T-helper 9 cell (primary cell): ENCODE measurements around the gene APOO.

ENCODE experiments used
- DNase-seq: peaks from one replicate; pipeline ENCODE4 v3.0.0-alpha.2; 2020

APOO gene

GRCh38 chrX:23857363-23857762, 50.4 kb downstream of the APOO start:
- no peak for DNase-seq

GRCh38 chrX:23855569-23855968, 52.2 kb downstream of the APOO start:
- DNase-seq = no peak

DNA sequence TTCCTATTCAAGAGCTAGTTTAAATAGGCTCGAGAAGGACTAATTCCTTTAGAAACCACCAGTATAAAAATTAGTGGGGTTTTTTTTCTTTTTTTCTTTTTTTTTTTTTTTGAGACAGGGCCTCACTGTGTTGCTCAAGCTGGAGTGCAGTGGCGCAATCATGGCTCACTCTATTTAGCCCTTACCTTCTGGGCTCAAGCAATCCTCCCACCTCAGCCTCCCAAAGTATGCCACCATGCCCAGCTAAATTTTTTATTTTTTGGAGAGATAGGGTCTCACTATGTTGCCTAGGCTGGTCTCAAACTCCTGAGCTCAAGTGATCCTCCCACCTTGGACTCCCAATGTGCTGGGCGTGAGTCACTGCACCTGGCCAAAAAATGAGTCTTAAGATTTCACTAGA, 52.8 kb downstream of the APOO start:
- no peak for DNase-seq

DNA sequence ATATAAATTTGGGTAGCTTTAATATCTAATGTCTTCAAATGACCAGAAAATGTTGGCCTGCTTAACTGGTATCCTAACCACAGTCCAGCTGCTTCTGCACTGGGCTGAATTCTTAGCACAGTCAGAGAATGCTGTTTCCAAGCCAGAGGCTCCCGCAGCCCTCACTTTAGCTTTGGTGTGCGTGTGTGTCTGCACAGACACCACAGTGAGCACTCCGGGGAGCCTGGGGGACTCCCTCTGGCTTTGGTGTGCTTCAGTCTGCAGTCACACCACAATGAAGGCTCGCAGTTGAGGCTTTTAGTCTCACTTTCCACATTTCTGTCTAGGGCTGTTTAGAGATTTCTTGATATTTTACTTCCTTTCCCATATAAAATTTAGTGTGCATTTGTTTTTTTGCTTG, 53.6 kb downstream of the APOO start:
- DNase-seq = no peak

DNA sequence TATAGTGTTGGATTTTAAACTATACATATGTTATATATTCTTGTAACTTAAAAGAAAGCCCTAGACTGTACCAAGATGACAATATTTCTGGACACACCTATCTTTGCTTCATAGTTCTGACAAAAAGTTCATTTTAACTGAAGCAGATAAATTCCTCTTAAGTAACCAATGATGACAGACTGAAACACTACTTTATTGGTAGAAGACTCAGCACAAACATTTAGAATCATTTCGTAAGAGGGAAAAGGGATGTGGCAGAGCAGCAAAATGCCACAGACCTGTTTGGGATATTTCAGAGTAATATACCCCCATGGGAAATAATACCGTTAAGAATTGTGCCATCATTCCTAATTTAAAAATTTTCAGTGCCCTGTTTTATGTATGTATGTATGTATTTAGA, 56.2 kb downstream of the APOO start:
- no peak for DNase-seq

DNA sequence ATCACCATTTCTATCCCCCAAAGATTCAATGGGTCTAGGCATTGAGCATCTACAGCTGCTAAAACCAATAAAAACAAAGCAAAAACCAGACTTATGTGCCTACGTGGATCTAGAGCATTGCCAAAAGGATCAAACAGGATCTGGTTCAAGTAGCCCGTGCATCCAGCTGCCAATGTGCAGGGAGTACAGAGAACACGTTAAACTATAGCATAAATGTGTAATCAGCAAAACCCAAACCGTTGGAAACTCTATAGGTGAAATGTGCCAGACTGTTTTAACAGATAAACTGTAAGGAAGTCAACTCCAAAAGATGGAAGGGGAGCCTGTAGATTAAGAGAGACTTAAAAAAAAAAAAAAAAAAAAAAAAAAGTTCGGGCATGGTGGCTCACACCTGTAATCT, 58.5 kb downstream of the APOO start:
- DNase-seq = no peak

GRCh38 chrX:23845351-23845817, 62.4 kb downstream of the APOO start:
- DNase-seq = no peak

DNA sequence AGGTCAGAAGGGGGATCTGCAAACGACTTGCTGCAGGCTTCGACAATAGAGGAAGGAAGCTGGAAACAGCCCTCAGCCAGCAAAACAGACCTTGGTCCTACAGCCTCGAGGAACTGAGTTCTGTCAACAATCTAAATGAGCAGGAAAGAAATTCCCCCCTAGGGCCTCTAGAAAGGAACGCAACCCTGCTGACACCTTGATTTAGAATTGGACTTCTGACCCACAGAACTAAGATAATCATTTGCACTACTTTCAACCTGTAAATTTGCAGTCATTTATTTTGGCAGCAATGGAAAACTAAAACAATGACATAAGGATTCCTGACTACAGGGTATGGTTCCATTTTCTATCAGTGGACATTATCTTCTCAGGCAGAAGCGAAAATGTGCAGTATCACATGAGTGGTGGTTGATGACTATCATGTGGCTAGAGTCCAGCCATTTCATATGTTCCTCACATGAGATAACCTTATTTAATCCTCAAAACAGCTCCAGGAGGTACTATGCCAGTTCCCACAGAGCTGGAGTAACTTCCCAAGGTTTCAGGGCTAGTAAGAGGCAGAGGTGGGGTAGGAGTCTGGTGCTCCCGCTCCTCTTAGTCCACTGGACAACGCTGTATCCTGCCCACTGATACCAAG, 63.1 kb downstream of the APOO start:
- no peak for DNase-seq

- DNase-seq = no peak
Measured at GRCh38 chrX:23841847-23842522, 65.8 kb downstream of the APOO start.

DNA sequence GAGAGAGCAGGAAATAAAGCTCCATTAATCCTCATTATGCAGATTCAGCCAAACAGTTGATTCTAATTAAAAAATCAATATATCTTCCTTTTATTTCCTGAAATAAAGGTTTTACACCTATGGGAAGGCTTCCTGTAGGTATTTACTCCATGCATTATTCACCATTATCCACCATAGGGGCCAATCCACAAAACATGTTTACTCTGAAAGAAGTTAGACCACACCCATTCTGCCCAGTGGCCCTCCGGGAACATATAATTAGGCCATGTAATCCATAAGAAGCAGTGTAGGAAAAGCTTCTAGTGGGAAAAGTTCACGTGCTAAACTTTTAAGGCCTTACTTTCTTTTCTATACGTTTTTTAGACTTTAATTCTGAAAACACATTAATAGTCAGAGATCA, 67.1 kb downstream of the APOO start:
- no peak for DNase-seq

- DNase-seq = no peak
Measured at GRCh38 chrX:23838953-23839352, 68.8 kb downstream of the APOO start.

- DNase-seq = no peak
Measured at GRCh38 chrX:23832721-23833120, 75.0 kb downstream of the APOO start.

DNA sequence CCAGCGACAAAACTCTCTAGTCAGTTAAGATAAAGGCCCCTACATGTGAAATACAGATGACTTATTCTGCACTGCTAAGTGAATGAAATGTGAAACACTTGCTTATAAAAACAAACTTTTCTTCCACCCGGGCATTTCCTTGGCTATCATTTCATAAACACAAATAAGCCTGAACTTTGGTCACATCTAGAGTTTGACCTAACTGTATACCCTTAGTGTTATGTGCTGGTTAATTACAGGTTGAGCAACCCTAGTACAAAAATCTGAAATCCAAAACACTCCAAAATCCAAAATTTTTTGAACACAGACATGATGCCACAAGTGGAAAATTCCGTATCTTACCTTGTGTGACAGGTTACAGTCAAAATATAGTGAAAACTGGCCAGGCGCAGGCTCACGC, 78.9 kb downstream of the APOO start:
- DNase-seq = no peak

GRCh38 chrX:23826653-23827052, 81.1 kb downstream of the APOO start:
- DNase-seq = no peak

DNA sequence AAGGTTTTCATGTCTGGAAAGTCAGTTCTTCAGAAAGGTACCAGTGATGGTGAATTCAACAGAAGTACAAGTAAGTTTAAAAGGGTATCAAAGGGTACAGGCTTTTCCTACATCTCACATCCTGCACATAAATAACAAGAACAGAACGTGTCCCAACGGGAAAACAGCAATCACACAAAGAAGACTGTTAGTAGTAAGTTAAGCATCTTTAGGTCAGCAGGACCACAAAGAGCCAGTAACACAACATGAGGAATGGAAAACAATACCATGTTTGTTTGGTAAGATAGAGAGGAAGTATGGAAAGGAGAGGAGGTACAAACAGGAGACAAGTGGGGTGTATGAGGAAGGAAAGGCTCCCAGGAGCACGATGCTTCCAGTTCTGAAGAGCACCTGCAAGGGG, 81.5 kb downstream of the APOO start:
- DNase-seq = no peak

- no peak for DNase-seq
Measured at GRCh38 chrX:23825675-23826074, 82.1 kb downstream of the APOO start.

- no peak for DNase-seq
Measured at GRCh38 chrX:23822841-23823240, 84.9 kb downstream of the APOO start.

DNA sequence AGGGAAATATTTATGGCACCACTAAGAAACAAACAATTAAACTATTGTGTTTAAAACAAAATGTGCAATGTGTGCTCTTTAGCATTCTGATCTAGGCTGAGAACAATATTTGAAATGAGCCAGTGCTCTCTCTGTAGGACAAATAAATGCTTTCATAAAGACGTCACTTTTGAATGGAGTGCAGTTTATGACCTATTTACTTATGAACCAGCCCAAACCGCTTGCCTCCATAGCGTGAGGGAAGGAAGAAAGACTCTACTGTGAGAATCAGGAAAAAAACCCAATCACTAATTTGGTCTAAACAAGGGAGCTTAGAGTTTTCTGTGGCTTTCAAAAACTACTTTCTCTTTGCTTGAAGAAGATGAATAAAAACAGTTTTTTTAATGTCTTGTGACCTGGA, 85.3 kb downstream of the APOO start:
- DNase-seq = no peak

GRCh38 chrX:23821847-23822246, 85.9 kb downstream of the APOO start:
- DNase-seq = no peak

DNA sequence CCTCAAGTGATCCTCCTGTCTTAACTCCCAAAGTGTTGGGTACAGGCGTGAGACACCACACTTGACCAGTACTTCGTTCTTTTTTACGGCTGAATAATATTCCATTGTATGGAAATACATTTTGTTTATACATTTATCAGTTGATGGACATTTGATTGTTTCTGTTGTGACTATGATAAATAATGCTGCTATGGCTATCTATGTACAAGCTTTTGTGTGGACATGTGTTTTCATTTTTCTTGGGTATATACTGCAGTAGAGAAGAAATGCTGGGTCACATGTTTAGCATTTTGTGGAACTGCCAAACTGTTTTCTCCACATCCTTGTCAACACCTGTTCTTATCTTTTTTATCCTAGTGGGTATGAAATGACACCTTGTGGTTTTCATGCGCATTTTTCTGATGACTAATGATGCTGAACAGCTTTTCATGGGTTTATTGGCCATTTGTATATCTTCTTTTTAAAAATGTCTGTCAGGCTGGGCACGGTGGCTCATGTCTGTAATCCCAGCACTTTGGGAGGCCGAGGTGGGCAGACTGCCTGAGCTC, 87.4 kb downstream of the APOO start:
- DNase-seq = no peak

GRCh38 chrX:23819385-23820234, 88.1 kb downstream of the APOO start:
- DNase-seq = no peak

GRCh38 chrX:23817979-23818336, 89.8 kb downstream of the APOO start:
- DNase-seq = no peak

DNA sequence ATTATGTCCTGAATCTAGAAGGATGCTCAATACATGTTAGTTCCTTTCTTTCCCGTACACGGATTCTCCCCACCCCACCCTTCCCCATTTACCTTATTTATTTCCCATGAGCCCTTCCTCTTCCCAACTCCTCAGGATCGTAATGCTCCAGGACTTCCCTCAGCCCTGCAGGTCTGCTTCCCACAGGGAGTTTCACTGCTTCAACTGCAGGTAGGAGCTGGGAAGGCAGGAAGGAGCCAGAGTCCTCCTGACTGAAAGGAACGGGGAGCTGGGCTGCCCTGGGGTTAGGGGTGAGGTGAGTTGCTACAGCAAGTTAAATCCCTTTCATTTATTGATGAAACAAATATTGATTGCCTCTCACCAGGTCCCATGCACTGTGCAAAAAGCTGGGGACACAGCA, 91.6 kb downstream of the APOO start:
- DNase-seq = no peak

DNA sequence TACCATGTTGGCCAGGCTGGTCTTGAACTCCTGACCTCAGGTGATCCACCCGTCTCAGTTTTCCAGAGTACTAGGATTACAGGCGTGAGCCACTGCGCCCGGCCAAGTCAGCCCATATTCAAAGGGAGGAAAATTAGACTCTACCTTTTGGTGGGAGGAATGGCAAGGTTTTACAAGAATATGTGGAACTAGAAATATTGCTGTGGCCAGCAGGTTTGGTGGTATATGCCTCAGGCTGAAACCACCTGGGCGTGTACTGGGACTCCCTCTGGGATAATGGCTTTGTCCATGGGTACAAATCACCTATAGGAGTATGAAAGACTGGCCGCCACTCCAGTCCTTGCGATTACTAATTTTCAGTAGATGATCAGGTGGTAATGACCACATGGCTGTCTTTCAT, 92.4 kb downstream of the APOO start:
- DNase-seq = no peak
